GM21526 (cell line): ENCODE measurements around the gene C1QTNF8.

Experiments
- ATAC-seq: cut with Tn5 transposase; IDR thresholded peaks from one replicate; pipeline ENCODE4 v1.9.1; 2021; ENCODE audit warnings: moderate library complexity; ENCODE audit not compliant: unreplicated experiment, low FRiP score

C1QTNF8 gene

GRCh38 chr16:1049113-1049975, 46.7 kb downstream of the C1QTNF8 start:
- ATAC-seq = no peak

DNA sequence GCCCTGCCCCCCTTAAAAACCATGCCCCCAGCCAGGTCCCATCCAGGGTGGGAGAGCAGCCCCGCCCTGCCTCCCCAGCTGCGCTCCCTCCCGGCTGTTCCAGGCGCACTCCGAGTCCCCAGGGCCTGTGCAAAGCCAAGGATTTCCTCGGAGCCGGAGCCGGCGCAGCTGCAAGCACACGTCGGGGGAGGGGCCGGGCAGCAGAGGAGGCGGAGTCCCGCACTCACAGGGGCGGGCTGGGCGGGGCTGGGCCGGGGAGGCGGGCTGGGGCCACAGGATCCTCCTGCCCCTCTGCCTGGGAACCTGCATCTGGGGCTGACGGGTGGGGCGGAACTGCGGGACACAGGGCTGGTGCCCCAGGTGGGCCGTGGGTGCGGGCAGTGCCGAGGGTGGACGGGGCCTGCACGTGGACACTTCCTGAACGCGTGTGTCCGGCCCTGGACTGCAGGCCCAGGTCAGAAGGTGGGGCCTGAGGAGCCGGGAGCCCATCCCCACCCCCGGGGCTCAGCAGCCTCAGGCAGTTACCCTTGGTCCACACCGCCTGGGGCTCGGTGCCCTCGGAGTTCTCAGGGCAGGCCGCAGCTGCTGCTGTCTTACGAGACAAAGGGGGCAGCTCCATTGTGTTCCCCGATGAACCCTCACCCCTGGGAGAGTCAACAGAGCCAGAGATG, 47.5 kb downstream of the C1QTNF8 start:
- ATAC-seq = no peak

DNA sequence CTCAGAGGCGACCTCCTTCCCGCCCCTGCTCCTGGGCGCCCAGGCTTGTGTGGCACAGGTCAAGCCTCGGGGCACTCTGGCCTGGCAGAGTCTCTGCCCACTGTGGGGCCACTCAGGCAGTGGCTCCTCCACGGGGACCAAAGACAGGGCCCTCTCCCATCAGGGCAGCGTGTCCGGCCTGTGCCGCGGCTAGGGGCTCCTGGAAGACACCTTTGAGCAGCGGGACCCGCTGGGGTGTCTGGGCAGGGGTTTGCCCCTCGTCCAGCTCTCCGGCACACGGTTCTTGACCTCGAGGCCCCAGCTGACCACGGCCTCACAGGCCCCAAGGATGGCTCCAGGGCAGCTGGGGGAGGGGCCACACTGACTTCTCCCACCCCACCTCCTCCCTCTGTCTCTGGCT, 48.2 kb downstream of the C1QTNF8 start:
- no peak for ATAC-seq

GRCh38 chr16:1047123-1047522, 48.9 kb downstream of the C1QTNF8 start:
- ATAC-seq = no peak

DNA sequence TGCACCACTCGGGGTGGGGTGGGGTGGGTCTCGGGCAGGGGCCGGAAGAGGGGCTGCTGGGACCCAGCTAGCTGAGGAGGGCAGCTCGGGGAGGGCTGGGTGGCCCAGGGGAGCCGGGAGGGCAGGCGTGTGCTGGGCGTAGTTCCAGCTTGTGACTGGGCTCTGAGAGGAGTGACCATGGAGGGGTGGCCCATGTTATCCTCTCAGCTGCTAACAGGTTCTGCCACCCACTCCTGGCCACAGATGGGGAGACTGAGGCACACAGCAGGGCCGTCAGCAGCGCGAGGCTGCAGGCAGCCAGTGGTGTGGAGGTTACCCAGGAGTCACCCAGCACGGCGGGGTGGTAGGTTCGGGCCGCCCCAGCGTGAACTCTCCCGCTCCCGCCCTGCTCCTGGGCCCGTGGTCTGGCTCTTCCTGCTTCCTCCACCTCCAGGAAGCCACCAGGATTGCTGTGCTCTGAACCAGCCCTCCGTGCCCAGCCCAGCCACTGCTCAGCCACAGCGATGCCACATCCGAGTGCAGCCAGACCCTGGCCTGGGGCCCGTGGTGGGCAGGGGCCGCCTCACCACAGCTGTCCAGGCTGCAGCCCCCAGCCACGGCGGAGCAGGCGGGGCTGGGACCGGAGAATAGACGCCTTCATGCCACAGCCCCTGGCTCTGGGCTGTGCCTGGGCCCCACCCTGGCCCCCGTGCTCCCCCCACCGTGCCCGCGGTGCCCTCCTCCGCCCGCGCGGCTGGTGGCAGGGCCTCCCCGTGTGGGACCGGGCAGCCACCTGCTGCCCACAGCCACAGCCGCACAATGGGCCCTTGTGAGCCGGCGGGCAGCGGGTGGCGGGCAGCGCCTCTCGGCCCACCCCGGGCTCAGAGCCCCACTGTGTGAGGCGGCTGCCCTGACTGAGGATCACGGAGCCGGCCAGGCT, 49.8 kb downstream of the C1QTNF8 start:
- ATAC-seq = no peak

DNA sequence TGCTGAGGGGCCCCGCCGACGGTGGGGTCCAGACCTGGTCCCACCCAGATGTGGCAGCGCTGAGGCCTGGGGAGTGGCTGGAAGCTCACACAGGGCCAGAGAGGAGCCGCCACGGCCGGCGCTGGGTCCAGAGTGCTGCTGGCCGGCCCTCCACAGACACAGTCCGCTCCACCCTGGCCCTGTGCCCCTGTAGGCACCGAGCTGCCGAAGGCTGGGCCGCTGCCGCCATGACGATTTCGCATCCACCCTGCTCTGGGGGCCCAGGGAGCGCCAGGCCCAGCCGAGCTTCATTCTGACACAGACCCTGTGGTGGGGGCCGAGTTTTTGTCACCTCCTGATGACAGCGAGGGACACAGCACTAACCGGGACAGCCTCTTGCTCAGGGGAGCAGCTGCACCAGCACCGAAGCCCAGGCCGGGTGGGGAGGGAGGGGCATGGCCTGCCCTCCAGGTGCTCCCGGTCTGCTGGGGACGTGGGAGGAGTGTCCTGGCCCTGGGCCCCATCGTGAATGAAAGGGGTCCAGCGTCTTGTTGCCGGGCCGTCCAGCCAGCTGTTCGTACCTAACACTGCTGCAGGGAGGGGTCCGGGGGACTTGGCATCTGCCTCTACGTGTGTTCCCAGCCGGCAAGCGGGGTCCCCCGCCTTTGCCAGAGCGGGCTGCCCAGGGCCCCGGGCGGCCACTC, 50.6 kb downstream of the C1QTNF8 start:
- no peak for ATAC-seq

GRCh38 chr16:1044460-1045309, 51.4 kb downstream of the C1QTNF8 start:
- ATAC-seq = no peak

DNA sequence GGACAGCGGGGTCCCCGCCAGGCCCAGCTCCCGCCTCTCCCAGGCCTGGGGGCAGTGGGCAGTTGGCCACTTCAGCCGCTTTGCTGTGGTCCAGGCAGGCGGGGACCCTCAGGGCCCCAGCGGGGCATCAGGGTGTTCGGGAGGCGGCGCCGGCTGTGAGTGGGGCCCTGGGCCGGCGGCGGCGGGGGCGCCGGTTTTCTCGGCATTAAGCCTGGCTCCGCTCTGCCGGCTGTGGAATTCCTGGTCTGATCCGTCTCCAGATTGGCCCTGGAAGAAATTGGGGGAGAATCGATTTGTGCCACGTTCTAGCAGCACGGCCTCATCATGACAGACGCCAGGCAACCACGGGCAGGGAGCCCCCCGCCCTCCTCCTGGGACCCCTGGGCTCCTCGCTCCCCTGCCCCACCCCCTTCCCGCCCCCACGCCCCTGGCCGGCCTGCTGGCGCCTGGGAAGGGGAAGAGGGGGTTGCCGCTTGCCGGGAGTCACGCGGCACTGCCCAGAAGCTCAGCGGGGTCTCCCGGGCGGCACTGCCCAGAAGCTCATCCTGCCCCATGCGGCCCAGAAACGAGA, 52.1 kb downstream of the C1QTNF8 start:
- ATAC-seq = no peak

- no peak for ATAC-seq
These were observed 53.2 kb downstream of the C1QTNF8 start for GRCh38 chr16:1042866-1043265.

DNA sequence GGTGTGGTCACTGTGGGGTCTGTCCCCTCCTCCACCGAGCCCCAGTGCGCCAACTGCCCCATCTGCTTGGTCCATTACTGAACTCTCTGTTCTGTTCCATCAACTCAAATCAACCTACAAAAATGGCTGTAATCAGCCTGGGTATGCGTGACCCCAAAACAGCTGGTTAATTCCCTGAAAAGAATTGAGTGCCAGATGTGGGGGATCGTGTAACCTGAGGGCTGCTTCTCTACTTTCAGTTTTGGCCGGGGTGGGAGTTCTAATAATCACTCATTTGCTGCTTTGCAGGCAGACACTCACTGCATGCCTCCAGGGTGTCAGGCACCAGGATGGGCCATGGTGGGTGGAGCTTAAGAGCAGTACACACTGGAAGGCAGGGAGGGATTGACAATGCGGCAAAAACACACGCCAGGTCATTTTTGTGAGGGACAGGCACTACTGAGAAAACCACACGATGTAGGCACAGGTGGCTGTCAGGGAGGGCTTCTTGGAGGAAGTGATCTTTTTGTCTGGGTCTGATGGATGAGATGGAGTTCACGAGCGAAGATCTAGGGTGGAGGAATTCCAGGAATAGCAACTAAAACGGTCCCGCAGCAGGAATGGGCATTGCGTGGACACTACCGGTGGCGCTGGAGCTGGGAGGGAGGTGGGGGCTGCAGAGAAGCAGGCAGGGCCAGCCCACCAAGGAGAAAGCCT, 53.8 kb downstream of the C1QTNF8 start:
- no peak for ATAC-seq

- no peak for ATAC-seq
These were observed 55.7 kb downstream of the C1QTNF8 start for GRCh38 chr16:1040346-1040745.

DNA sequence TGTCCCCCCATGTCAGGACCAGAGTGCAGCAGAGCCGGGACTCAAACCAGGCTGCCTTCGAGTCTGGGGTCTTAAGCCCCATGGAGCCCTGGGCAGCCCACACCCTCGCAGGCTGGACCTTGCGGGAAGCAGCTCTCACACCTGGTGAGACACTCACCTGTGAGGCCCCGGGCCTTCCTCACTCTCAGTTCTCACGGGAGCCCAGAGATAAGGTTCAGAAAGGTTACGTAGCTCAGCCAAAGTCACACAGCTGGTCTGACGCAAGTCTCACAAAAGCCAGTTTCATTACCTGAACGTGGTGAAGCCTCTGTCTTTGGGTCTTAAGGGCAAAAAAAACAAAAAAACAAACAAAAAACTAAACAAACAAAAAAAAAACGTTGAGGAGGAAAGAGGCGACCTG, 56.3 kb downstream of the C1QTNF8 start:
- ATAC-seq = no peak

DNA sequence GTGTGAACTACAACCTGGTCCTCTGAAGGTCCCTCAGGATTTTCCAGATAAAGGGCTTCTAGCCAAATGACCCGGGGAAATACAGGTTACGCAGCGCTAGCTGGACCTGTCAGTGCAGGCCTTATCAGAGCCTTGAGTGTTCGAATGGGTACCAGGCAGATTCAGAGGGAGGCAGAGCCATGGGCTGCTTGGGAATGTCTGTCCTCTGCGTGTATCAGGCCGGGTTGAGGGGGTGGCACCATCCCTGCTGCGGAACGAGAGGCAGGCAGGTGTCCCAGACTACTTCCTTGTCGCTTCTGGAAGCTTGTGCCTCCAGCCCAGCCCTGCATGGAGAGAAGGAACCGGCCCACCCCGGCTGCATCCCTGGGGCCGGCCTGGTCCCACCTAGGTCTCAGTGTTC, 57.1 kb downstream of the C1QTNF8 start:
- ATAC-seq = no peak
